Measurements from ENCODE around the gene PKIG. TPM values are rescaled to one million over a fixed set of nuclear protein-coding genes. Genes with fewer than 3 reads are reported as not detected.
A peak's percentile ranks its signal among the peaks of the same experiment; 100 is the strongest.

The PKIG gene
- total RNA-seq, 4 donors from 2014 or later = 305 to 398 (median 357) TPM

DNA sequence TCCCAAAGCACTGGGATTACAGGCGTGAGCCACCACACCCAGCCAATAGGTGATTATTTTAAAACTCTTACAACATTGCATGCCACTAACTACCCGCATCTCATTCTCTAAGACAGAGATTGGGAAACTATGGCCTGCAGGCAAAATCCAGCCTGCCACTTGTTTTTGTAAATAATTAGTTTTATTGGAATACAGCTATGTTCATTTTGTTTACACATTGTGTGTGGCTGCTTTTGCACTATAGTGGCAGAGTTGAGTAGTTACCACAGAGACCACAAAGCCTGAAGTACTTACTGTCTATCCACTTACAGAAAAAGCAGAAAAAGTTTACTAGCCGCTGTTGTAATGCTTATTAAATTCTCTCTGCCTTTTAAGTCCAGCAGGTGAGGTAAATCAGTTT is 16.4 kb upstream of the PKIG start:
- Histone ChIP-seq H3K27ac (replicated peaks in 1 of 4) (peak overlapping the region; percentile 72 to 82 (median 76)), H3K4me1 (peaks cover 11 to 56% (median 45%) of the 10 kb centered on the region in 4 donors), H3K9me3 (no peaks in the 10 kb centered on the region), H3K27me3 (no peaks in the 10 kb centered on the region), H3K4me3 (no peak overlapping the region), H3K36me3 (no peaks in the 10 kb centered on the region)
- TF ChIP-seq POLR2AphosphoS5 (IDR thresholded peaks at IDR 0.05) = no peak
- no peak for TF ChIP-seq EP300 (IDR thresholded peaks at IDR 0.05)
- TF ChIP-seq, protein P1, sequence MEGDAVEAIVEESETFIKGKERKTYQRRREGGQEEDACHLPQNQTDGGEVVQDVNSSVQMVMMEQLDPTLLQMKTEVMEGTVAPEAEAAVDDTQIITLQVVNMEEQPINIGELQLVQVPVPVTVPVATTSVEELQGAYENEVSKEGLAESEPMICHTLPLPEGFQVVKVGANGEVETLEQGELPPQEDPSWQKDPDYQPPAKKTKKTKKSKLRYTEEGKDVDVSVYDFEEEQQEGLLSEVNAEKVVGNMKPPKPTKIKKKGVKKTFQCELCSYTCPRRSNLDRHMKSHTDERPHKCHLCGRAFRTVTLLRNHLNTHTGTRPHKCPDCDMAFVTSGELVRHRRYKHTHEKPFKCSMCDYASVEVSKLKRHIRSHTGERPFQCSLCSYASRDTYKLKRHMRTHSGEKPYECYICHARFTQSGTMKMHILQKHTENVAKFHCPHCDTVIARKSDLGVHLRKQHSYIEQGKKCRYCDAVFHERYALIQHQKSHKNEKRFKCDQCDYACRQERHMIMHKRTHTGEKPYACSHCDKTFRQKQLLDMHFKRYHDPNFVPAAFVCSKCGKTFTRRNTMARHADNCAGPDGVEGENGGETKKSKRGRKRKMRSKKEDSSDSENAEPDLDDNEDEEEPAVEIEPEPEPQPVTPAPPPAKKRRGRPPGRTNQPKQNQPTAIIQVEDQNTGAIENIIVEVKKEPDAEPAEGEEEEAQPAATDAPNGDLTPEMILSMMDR (IDR thresholded peaks at IDR 0.05) = no peak
- TF ChIP-seq POLR2A (IDR thresholded peaks at IDR 0.05; ENCODE audit: low read depth) = no peak
- intact Hi-C loops (cut with DNase I) = no loop called here
- DNase-seq (ENCODE audit: extremely low spot score) = no peak
- 93% methylated on average over 3 of the region's 3 CpGs for WGBS

DNA sequence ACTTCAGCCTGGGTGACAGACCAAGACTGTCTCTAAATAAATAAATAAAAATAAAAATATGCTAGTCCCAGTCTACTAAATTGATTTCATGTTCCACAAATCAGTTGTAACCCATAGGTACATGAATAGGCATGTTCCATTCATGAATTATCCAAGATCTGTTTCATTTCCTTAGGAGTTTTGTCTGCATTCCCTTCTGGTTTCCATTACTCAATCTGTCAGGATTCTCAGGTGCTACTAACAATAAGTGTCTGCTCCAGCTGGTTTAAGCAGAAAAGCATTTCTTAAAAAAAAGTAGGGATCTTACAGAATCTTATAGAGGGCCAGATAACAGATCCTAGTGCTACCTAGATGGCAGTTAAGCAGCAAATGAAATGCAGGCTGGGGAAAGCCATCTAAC is 15.6 kb upstream of the PKIG start:
- peak overlapping the region; percentile 71 to 82 (median 76) for H3K27ac ChIP-seq (replicated peaks in 1 of 4)
- H3K27me3 ChIP-seq = no peaks in the 10 kb centered on the region
- H3K4me1 ChIP-seq = peaks cover 16 to 64% (median 52%) of the 10 kb centered on the region in 4 donors
- no peak overlapping the region for H3K4me3 ChIP-seq
- no peaks in the 10 kb centered on the region for H3K9me3 ChIP-seq
- no peak for DNase-seq (ENCODE audit: extremely low spot score)
- H3K36me3 ChIP-seq = no peaks in the 10 kb centered on the region
- intact Hi-C loops (cut with DNase I) = no loop called here
- TF ChIP-seq, protein P1 (IDR thresholded peaks at IDR 0.05) = no peak
- TF ChIP-seq POLR2A (IDR thresholded peaks at IDR 0.05; ENCODE audit: low read depth) (no peak), EP300 (IDR thresholded peaks at IDR 0.05) (no peak), POLR2AphosphoS5 (IDR thresholded peaks at IDR 0.05) (no peak)

DNA sequence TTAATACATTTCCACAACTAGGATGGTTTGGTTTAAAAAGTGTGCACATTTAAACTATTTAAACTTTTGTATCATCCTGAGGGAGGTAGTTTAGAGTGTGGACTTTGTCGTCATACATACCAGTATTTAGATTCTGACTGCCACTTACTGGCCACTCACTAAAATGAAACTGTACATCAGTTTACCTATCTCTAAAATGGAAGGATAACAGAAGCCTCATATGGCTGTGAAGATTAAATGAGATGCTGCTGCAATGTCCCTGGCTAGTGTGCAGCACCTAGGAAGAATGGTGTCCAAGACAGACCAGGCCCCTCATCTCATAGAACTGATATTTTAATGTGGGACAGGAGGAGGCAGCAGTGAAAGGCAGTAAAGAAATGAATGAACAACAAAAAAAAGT is 12.0 kb upstream of the PKIG start:
- intact Hi-C loops (cut with DNase I) = no loop called here
- TF ChIP-seq, protein P1 (IDR thresholded peaks at IDR 0.05) = no peak
- TF ChIP-seq EP300 (IDR thresholded peaks at IDR 0.05) (no peak), POLR2A (IDR thresholded peaks at IDR 0.05; ENCODE audit: low read depth) (no peak), POLR2AphosphoS5 (IDR thresholded peaks at IDR 0.05) (no peak)
- peak overlapping the region; percentile 86 to 90 (median 88) for H3K27ac ChIP-seq (replicated peaks in 1 of 4)
- no peak for DNase-seq (ENCODE audit: extremely low spot score)
- no peaks in the 10 kb centered on the region for H3K36me3 ChIP-seq
- H3K4me1 ChIP-seq = peaks cover 43 to 73% (median 61%) of the 10 kb centered on the region in 4 donors
- 100% methylated on average over 1 of the region's 1 CpG for WGBS
- no peak overlapping the region for H3K4me3 ChIP-seq
- no peaks in the 10 kb centered on the region for H3K27me3 ChIP-seq
- no peaks in the 10 kb centered on the region for H3K9me3 ChIP-seq

DNA sequence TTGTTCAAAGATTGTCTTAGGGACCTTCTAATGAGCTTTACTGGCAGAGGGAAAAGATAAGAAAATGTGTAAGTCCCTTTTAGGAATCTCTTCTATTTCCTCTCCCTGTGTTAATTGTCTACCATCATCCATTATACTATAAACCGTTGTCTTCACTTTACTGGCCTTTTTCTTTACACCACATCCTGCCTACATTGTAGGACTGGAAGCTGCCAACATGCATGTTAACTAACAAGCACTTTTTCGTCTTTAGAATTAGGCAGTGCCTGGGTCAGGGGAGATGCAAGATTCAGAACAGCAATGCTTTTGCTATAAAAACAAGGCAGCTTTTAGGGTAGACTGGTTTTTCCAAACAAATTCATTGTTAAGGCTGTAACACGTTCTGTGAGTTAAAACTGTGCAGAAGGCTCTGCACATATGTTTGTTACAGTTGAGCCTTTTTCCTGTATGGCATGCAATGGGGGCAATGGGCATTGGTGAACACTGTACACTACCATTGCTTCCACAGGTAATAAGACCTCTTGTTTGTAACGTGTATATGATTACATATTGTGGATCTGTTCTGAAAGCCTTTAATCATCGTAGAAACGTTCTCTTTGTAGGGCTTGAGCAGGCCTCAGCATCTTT is 10.9 kb upstream of the PKIG start:
- Histone ChIP-seq H3K4me1 (peaks cover 54 to 74% (median 69%) of the 10 kb centered on the region in 4 donors), H3K27ac (replicated peaks in 1 of 4) (peak overlapping the region; percentile 86 to 90 (median 88)), H3K9me3 (no peaks in the 10 kb centered on the region), H3K4me3 (no peak overlapping the region), H3K36me3 (no peaks in the 10 kb centered on the region), H3K27me3 (no peaks in the 10 kb centered on the region)
- intact Hi-C loops (cut with DNase I) = no loop called here
- TF ChIP-seq, protein P1 (IDR thresholded peaks at IDR 0.05) = no peak
- TF ChIP-seq EP300 (IDR thresholded peaks at IDR 0.05) = no peak
- no peak for TF ChIP-seq POLR2AphosphoS5 (IDR thresholded peaks at IDR 0.05)
- TF ChIP-seq POLR2A (IDR thresholded peaks at IDR 0.05; ENCODE audit: low read depth) = no peak
- no peak for DNase-seq (ENCODE audit: extremely low spot score)
- WGBS = 60% methylated on average over 6 of the region's 6 CpGs

All from esophagus muscularis mucosa (tissue), 4 donors.